Stimulated activated CD4-positive, alpha-beta T cell treated with anti-CD3 and anti-CD28 coated beads, TNF-alpha, amount 100 ng/mL, for 1 hour (primary cell): ENCODE measurements around the gene NDP.

Experiments
- DNase-seq, 3 donors: peaks; one replicate each; pipeline ENCODE4 v3.0.0-alpha.2; 2020; ENCODE audit warnings: low read depth in 3 of 3, low spot score in 1 of 3

NDP gene

GRCh38 chrX:43973249-43974099, at the start of gene NDP:
NDP (minus strand) TSS chrX:43973390; CDS start chrX:43958645, 14,745 bp downstream.
- no peak for DNase-seq

GRCh38 chrX:44022964-44023363, 49.8 kb upstream of the NDP start:
- DNase-seq = no peak

- no peak for DNase-seq
Observed at GRCh38 chrX:44020693-44021092, 47.5 kb upstream of the NDP start.

GRCh38 chrX:44019911-44020310, 46.7 kb upstream of the NDP start:
- DNase-seq = no peak

GRCh38 chrX:44017676-44018075, 44.5 kb upstream of the NDP start:
- DNase-seq = no peak

GRCh38 chrX:44016906-44017305, 43.7 kb upstream of the NDP start:
- DNase-seq = no peak

- DNase-seq = peak in 1 of 3 donors; percentile 1
Observed at GRCh38 chrX:44012484-44013096, 39.4 kb upstream of the NDP start.

GRCh38 chrX:44011506-44011905, 38.3 kb upstream of the NDP start:
- no peak for DNase-seq

- DNase-seq = no peak
Observed at GRCh38 chrX:44010626-44011025, 37.4 kb upstream of the NDP start.

GRCh38 chrX:44006081-44006480, 32.9 kb upstream of the NDP start:
- DNase-seq = no peak

- DNase-seq = no peak
Observed at GRCh38 chrX:44003975-44004374, 30.8 kb upstream of the NDP start.

GRCh38 chrX:44002567-44002966, 29.4 kb upstream of the NDP start:
- DNase-seq = no peak

GRCh38 chrX:43998374-43998773, 25.2 kb upstream of the NDP start:
- DNase-seq = no peak

- no peak for DNase-seq
Observed at GRCh38 chrX:43996491-43996890, 23.3 kb upstream of the NDP start.

GRCh38 chrX:43986083-43986482, 12.9 kb upstream of the NDP start:
- DNase-seq = no peak

- DNase-seq = no peak
Observed at GRCh38 chrX:43985511-43985910, 12.3 kb upstream of the NDP start.

- DNase-seq = no peak
Observed at GRCh38 chrX:43978226-43978625, 5.0 kb upstream of the NDP start.

- DNase-seq = no peak
Observed at GRCh38 chrX:43976205-43976604, 3.0 kb upstream of the NDP start.

GRCh38 chrX:43975796-43976195, 2.6 kb upstream of the NDP start:
- DNase-seq = no peak

- no peak for DNase-seq
Observed at GRCh38 chrX:43974741-43975465, 1.7 kb upstream of the NDP start.

GRCh38 chrX:43974100-43974475, 898 bp upstream of the NDP start:
- no peak for DNase-seq
